H9 (cell line): Measurements from ENCODE around the gene HSPG2. TPM values are rescaled to one million over a fixed set of nuclear protein-coding genes. Genes with fewer than 3 reads are reported as not detected.

Source experiments
- DNase-seq: peaks from one replicate; pipeline ENCODE4 v3.0.0-alpha.2; 2017
- H2AFZ ChIP-seq: one replicate; pipeline ENCODE4 v1.6.1; 2013; ENCODE audit warnings: mild to moderate bottlenecking, low read length, control low read depth, moderate library complexity
- H2AK5ac ChIP-seq: 2 replicates; pipeline ENCODE4 v1.6.1; 2013; ENCODE audit warnings: low read length, control low read depth, mixed read lengths; ENCODE audit not compliant: insufficient read length
- H2BK120ac ChIP-seq: one replicate; pipeline ENCODE4 v1.6.1; 2013; ENCODE audit warnings: low read depth, mild to moderate bottlenecking, low read length, control low read depth, inconsistent platforms; ENCODE audit not compliant: poor library complexity, severe bottlenecking
- H2BK12ac ChIP-seq: 2 replicates; pipeline ENCODE4 v1.6.1; 2013; ENCODE audit warnings: low read length, control low read depth, mixed read lengths, low read depth; ENCODE audit not compliant: insufficient read length
- H2BK15ac ChIP-seq: 2 replicates; pipeline ENCODE4 v1.6.1; 2013; ENCODE audit warnings: low read depth, low read length, control low read depth
- H2BK20ac ChIP-seq: one replicate; pipeline ENCODE4 v1.6.1; 2013; ENCODE audit warnings: low read depth, mild to moderate bottlenecking, low read length, control low read depth, inconsistent platforms; ENCODE audit not compliant: poor library complexity, severe bottlenecking
- H2BK5ac ChIP-seq: 2 replicates; pipeline ENCODE4 v1.6.1; 2013; ENCODE audit warnings: low read length, control low read depth, mixed read lengths; ENCODE audit not compliant: insufficient read length
- H3K14ac ChIP-seq: 2 replicates; pipeline ENCODE4 v1.6.1; 2013; ENCODE audit warnings: low read length, control low read depth; ENCODE audit not compliant: insufficient read depth
- H3K18ac ChIP-seq: 2 replicates; pipeline ENCODE4 v1.6.1; 2013; ENCODE audit warnings: low read depth, mild to moderate bottlenecking, mixed read lengths, low read length, control low read depth; ENCODE audit not compliant: insufficient read length
- H3K23ac ChIP-seq: 2 replicates; pipeline ENCODE4 v1.6.1; 2013; ENCODE audit warnings: low read length, control low read depth, mixed read lengths, low read depth; ENCODE audit not compliant: insufficient read length
- H3K23me2 ChIP-seq: 2 replicates; pipeline ENCODE4 v1.6.1; 2013; ENCODE audit warnings: low read depth, mild to moderate bottlenecking, mixed read lengths, low read length, control low read depth; ENCODE audit not compliant: insufficient read length, poor library complexity, severe bottlenecking
- H3K27ac ChIP-seq: 2 replicates; pipeline ENCODE4 v1.5.1; 2013; ENCODE audit warnings: low read length, control low read depth, mixed read lengths, low read depth; ENCODE audit not compliant: insufficient read length
- H3K27me3 ChIP-seq: 2 replicates; pipeline ENCODE4 v1.6.1; 2013; ENCODE audit warnings: low read length, control low read depth, inconsistent platforms; ENCODE audit not compliant: insufficient read depth
- H3K4ac ChIP-seq: 2 replicates; pipeline ENCODE4 v1.6.1; 2013; ENCODE audit warnings: low read depth, mild to moderate bottlenecking, control low read depth, inconsistent platforms, low read length, moderate library complexity
- H3K4me1 ChIP-seq: 2 replicates; pipeline ENCODE4 v1.6.1; 2013; ENCODE audit warnings: low read length, control low read depth, inconsistent platforms; ENCODE audit not compliant: insufficient read depth
- H3K4me2 ChIP-seq: 2 replicates; pipeline ENCODE4 v1.6.1; 2013; ENCODE audit warnings: low read length, control low read depth, mixed read lengths; ENCODE audit not compliant: insufficient read length, insufficient read depth
- H3K56ac ChIP-seq: 2 replicates; pipeline ENCODE4 v1.6.1; 2013; ENCODE audit warnings: low read depth, mild to moderate bottlenecking, mixed read lengths, low read length, control low read depth; ENCODE audit not compliant: insufficient read length
- H3K79me1 ChIP-seq: 2 replicates; pipeline ENCODE4 v1.6.1; 2013; ENCODE audit warnings: low read depth, mild to moderate bottlenecking, moderate library complexity, low read length, control low read depth, inconsistent platforms; ENCODE audit not compliant: insufficient read depth, poor library complexity, severe bottlenecking
- H3K79me2 ChIP-seq: 2 replicates; pipeline ENCODE4 v1.6.1; 2013; ENCODE audit warnings: low read length, control low read depth, inconsistent platforms; ENCODE audit not compliant: insufficient read depth
- H3K9ac ChIP-seq: 2 replicates; pipeline ENCODE4 v1.6.1; 2013; ENCODE audit warnings: low read length, control low read depth, mixed read lengths; ENCODE audit not compliant: insufficient read length; ENCODE audit errors: extremely low read depth
- H3K9me3 ChIP-seq: one replicate; pipeline ENCODE4 v1.6.1; 2013; ENCODE audit warnings: low read depth, low read length, inconsistent platforms; ENCODE audit not compliant: control insufficient read depth
- H3T11ph ChIP-seq: one replicate; pipeline ENCODE4 v1.6.1; 2013; ENCODE audit warnings: mild to moderate bottlenecking, low read length, control low read depth, inconsistent platforms
- H4K20me1 ChIP-seq: one replicate; pipeline ENCODE4 v1.6.1; 2013; ENCODE audit not compliant: control insufficient read depth, insufficient read length, insufficient read depth
- H4K5ac ChIP-seq: 2 replicates; pipeline ENCODE4 v1.6.1; 2013; ENCODE audit warnings: low read depth, mild to moderate bottlenecking, mixed read lengths, low read length, control low read depth; ENCODE audit not compliant: insufficient read length
- H4K8ac ChIP-seq: replicated peaks from 2 replicates; pipeline ENCODE4 v1.6.1; 2013; ENCODE audit warnings: low read length, control low read depth, mixed read lengths, low read depth; ENCODE audit not compliant: insufficient read length
- H4K91ac ChIP-seq: 2 replicates; pipeline ENCODE4 v1.6.1; 2013; ENCODE audit warnings: low read depth, mild to moderate bottlenecking, moderate library complexity, mixed read lengths, low read length, control low read depth; ENCODE audit not compliant: insufficient read length
- H3K27ac Mint-ChIP-seq, 3 experiments: 2 replicates in 2 of 3; 3 replicates in 1 of 3; pipeline ENCODE4 v1.8.0; 2020 to 2021; ENCODE audit warnings: mixed read lengths in 3 of 3, mild to moderate bottlenecking in 1 of 3, moderate library complexity in 1 of 3
- H3K27me3 Mint-ChIP-seq: 2 replicates; pipeline ENCODE4 v1.8.0; 2021; ENCODE audit warnings: low read depth, mild to moderate bottlenecking, moderate library complexity, mixed read lengths
- H3K36me3 Mint-ChIP-seq, 3 experiments: 2 replicates in 2 of 3; 3 replicates in 1 of 3; pipeline ENCODE4 v1.8.0; 2020 to 2021; ENCODE audit warnings: low read depth in 3 of 3, mixed read lengths in 3 of 3; ENCODE audit not compliant: insufficient read depth in 1 of 3
- H3K4me1 Mint-ChIP-seq, 2 experiments: 2 replicates each; pipeline ENCODE4 v1.8.0; 2020; ENCODE audit warnings: mixed read lengths in 2 of 2
- H3K4me3 Mint-ChIP-seq, 2 experiments: 2 replicates in 1 of 2; 3 replicates in 1 of 2; pipeline ENCODE4 v1.8.0; 2020 to 2021; ENCODE audit warnings: mild to moderate bottlenecking in 2 of 2, mixed read lengths in 2 of 2, moderate library complexity in 1 of 2
- H3K9me3 Mint-ChIP-seq, 2 experiments: 2 replicates in 1 of 2; 3 replicates in 1 of 2; pipeline ENCODE4 v1.8.0; 2020; ENCODE audit warnings: mild to moderate bottlenecking in 2 of 2, mixed read lengths in 2 of 2, moderate library complexity in 1 of 2
- CTCF ChIP-seq: fragments of 200-600 bp; sonication (generic); conservative IDR thresholded peaks from 3 replicates; pipeline ENCODE4 v1.8.0; 2021; ENCODE audit warnings: antibody characterized with exemption, mild to moderate bottlenecking
- WGBS: extraction: QIAGEN DNeasy Blood & Tissue Kit; methylation state at CpG from one replicate; pipeline ENCODE4 v1.1.7; 2013; ENCODE audit warnings: missing lambda C conversion rate, low lambda C conversion rate, mixed read lengths; ENCODE audit not compliant: insufficient read length; ENCODE audit errors: extremely low coverage; 5-methylcytosine and 5-hydroxymethylcytosine counted together
- total RNA-seq: library from RNA; stranded (reverse); gene quantifications from 2 replicates; pipeline ENCODE4 v1.2.1, GENCODE V29; 2021

Gene HSPG2
- total RNA-seq, 1 experiment from 2014 or later = 90.0 TPM

- H3K9me3 ChIP-seq = no peaks in the 10 kb centered on the region
- H3K4me3 Mint-ChIP-seq = no peak overlapping the region
- no peak overlapping the region for H2AFZ ChIP-seq
- no peaks in the 10 kb centered on the region for H3K79me2 ChIP-seq
- no peaks in the 10 kb centered on the region for H3K23me2 ChIP-seq
- no peak overlapping the region for H2BK20ac ChIP-seq
- H3K4me1 Mint-ChIP-seq = no peaks in the 10 kb centered on the region
- no peak overlapping the region for H3K4me2 ChIP-seq
- H3K27ac ChIP-seq = no peak overlapping the region
- no peak overlapping the region for H2BK12ac ChIP-seq
- H4K91ac ChIP-seq = no peak overlapping the region
- peak overlapping the region in 1 of 3 experiments; percentile 87; a peak in 2 of 7 replicates for H3K27ac Mint-ChIP-seq
- H3K79me1 ChIP-seq = no peaks in the 10 kb centered on the region
- no peak overlapping the region for H3K23ac ChIP-seq
- H3K9ac ChIP-seq = no peak overlapping the region
- H2AK5ac ChIP-seq = no peak overlapping the region
- H2BK15ac ChIP-seq = no peak overlapping the region
- no peak overlapping the region for H2BK5ac ChIP-seq
- no peak for DNase-seq
- H3K9me3 Mint-ChIP-seq = no peaks in the 10 kb centered on the region
- TF ChIP-seq CTCF = no peak
- no peak overlapping the region for H3K14ac ChIP-seq
- H2BK120ac ChIP-seq = no peak overlapping the region
- H4K8ac ChIP-seq = no peak overlapping the region
- no peaks in the 10 kb centered on the region for H3K4me1 ChIP-seq
- no peak overlapping the region for H3K4ac ChIP-seq
- H3K27me3 ChIP-seq = no peaks in the 10 kb centered on the region
- no peaks in the 10 kb centered on the region; the same call in 1 of the 2 replicates for H3K27me3 Mint-ChIP-seq
- H4K20me1 ChIP-seq = no peaks in the 10 kb centered on the region
- no peak overlapping the region for H3K56ac ChIP-seq
- H3K36me3 Mint-ChIP-seq = peaks cover 14 to 58% (median 56%) of the 10 kb centered on the region in 3 experiments; a peak in 6 of 7 replicates
- no peak overlapping the region for H4K5ac ChIP-seq
- no peak overlapping the region for H3T11ph ChIP-seq
- no CpG with 5 or more reads among the region's 13 CpGs for WGBS
- no peak overlapping the region for H3K18ac ChIP-seq
Observed at GRCh38 chr1:21840981-21841380, 96.1 kb downstream of the HSPG2 start.
